ENCODE measurements around the gene PITX2.

The PITX2 gene

DNA sequence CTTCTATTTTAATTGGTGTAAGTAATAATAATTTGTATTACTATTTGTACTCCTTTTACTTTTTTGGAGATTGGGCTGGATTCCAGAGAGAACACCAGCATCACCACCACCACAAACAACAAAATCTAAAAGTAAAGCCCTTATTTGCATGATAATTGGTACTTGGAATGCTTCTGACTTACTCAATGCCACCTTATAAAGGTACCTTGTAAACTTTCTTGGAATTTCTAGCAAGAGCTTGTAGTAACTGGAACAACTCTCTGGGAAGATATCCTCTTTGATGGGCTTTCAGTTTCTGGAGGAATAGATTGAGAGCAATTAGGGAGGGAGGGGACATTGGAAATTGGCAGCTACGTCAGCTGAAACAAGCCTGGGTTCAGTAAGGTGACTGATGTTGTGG, 20.2 kb upstream of the PITX2 start:
- TF ChIP-seq EZH2 (IDR thresholded peaks at IDR 0.05; ENCODE audit: borderline replicate concordance, low read length): no peak
- TF ChIP-seq, protein P1, sequence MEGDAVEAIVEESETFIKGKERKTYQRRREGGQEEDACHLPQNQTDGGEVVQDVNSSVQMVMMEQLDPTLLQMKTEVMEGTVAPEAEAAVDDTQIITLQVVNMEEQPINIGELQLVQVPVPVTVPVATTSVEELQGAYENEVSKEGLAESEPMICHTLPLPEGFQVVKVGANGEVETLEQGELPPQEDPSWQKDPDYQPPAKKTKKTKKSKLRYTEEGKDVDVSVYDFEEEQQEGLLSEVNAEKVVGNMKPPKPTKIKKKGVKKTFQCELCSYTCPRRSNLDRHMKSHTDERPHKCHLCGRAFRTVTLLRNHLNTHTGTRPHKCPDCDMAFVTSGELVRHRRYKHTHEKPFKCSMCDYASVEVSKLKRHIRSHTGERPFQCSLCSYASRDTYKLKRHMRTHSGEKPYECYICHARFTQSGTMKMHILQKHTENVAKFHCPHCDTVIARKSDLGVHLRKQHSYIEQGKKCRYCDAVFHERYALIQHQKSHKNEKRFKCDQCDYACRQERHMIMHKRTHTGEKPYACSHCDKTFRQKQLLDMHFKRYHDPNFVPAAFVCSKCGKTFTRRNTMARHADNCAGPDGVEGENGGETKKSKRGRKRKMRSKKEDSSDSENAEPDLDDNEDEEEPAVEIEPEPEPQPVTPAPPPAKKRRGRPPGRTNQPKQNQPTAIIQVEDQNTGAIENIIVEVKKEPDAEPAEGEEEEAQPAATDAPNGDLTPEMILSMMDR (IDR thresholded peaks at IDR 0.05; ENCODE audit: low read length): no peak
- H3K9me3 ChIP-seq (ENCODE audit: low read length): 0 out of 2 replicates have a peak, but pooled peaks cover 3% of the 10 kb centered on the region
- H3K4me2 ChIP-seq (ENCODE audit: low read length): no peak overlapping the region
- H4K20me1 ChIP-seq (ENCODE audit: insufficient read depth, low read length): no peaks in the 10 kb centered on the region
- no peaks in the 10 kb centered on the region for H3K9me2 ChIP-seq (ENCODE audit: low read depth, low read length)
- no peaks in the 10 kb centered on the region for H3K36me3 ChIP-seq (ENCODE audit: insufficient read depth, low read length)
- H3K4me1 ChIP-seq (ENCODE audit: insufficient read depth, low read length, severe bottlenecking): peaks cover 4% of the 10 kb centered on the region
- H3K79me2 ChIP-seq (ENCODE audit: insufficient read depth, low read length): no peaks in the 10 kb centered on the region
- H2AFZ ChIP-seq (ENCODE audit: low read length): no peak overlapping the region
- H3K9ac ChIP-seq (ENCODE audit: low read length): no peak overlapping the region
- no peaks in the 10 kb centered on the region for H3F3A ChIP-seq (ENCODE audit: insufficient read depth, low read length)
- no peak overlapping the region for H3K4me3 ChIP-seq (ENCODE audit: low read depth, low read length, poor library complexity, severe bottlenecking)
- no peak overlapping the region for H3K27ac ChIP-seq (ENCODE audit: low read depth, low read length, poor library complexity, severe bottlenecking)
- no peaks in the 10 kb centered on the region for H3K27me3 ChIP-seq (ENCODE audit: insufficient read depth, low read length)

DNA sequence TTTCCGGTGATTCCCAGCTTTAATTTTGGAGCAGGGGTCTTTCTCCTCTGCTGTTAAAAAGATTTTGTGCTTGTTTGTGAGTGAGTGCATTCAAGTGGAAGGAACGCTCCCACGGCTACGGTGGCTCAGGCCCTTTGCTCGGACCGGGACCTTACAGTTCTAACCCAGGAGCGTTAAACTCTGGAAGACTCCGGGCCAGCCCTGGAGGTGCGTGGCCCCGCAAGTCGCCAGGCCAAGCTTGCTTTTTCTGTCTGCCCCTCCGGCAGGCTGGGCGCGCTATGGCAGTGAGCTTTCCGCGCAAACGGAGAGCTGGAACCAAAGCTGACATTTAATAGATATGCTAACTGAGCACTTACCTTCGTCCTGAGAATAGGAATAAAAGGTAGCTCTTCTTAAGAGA, 18.3 kb upstream of the PITX2 start:
- H2AFZ ChIP-seq (ENCODE audit: low read length): no peak overlapping the region
- H3K9ac ChIP-seq (ENCODE audit: low read length): no peak overlapping the region
- H4K20me1 ChIP-seq (ENCODE audit: insufficient read depth, low read length): no peaks in the 10 kb centered on the region
- no peak overlapping the region for H3K27ac ChIP-seq (ENCODE audit: low read depth, low read length, poor library complexity, severe bottlenecking)
- no peak for TF ChIP-seq EZH2 (IDR thresholded peaks at IDR 0.05; ENCODE audit: borderline replicate concordance, low read length)
- H3K4me2 ChIP-seq (ENCODE audit: low read length): no peak overlapping the region
- H3K36me3 ChIP-seq (ENCODE audit: insufficient read depth, low read length): no peaks in the 10 kb centered on the region; the same call in 1 of the 2 replicates
- no peaks in the 10 kb centered on the region for H3K27me3 ChIP-seq (ENCODE audit: insufficient read depth, low read length)
- peaks cover 4% of the 10 kb centered on the region for H3K4me1 ChIP-seq (ENCODE audit: insufficient read depth, low read length, severe bottlenecking)
- H3F3A ChIP-seq (ENCODE audit: insufficient read depth, low read length): no peaks in the 10 kb centered on the region
- 0 out of 2 replicates have a peak, but pooled peaks cover 3% of the 10 kb centered on the region for H3K9me3 ChIP-seq (ENCODE audit: low read length)
- no peaks in the 10 kb centered on the region for H3K9me2 ChIP-seq (ENCODE audit: low read depth, low read length)
- no peak overlapping the region for H3K4me3 ChIP-seq (ENCODE audit: low read depth, low read length, poor library complexity, severe bottlenecking)
- no peaks in the 10 kb centered on the region for H3K79me2 ChIP-seq (ENCODE audit: insufficient read depth, low read length)

DNA sequence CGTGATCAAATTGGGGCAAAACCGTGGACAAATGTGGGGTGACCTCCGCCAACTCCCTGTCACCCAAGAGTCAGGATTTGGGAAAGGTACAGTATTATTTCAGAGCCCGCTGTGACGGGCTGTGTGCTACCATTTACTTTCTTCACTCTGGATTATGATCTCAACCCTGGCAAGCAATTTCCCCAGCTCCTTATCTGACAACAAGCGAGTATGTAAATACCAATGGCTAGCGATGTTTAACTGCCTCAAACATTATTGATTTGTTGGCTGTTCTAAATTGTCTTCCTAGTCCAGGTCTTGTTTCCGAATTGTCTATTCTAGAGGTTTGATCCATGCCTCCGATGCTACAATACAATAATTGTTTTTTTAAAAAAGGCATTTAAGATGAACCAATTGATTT, 17.7 kb upstream of the PITX2 start:
- no peak overlapping the region for H3K4me3 ChIP-seq (ENCODE audit: low read depth, low read length, poor library complexity, severe bottlenecking)
- H3K27ac ChIP-seq (ENCODE audit: low read depth, low read length, poor library complexity, severe bottlenecking): no peak overlapping the region
- no peak overlapping the region for H3K9ac ChIP-seq (ENCODE audit: low read length)
- no peak overlapping the region for H3K4me2 ChIP-seq (ENCODE audit: low read length)
- no peaks in the 10 kb centered on the region for H3K4me1 ChIP-seq (ENCODE audit: insufficient read depth, low read length, severe bottlenecking)
- H3K79me2 ChIP-seq (ENCODE audit: insufficient read depth, low read length): no peaks in the 10 kb centered on the region
- no peaks in the 10 kb centered on the region for H3K27me3 ChIP-seq (ENCODE audit: insufficient read depth, low read length)
- no peaks in the 10 kb centered on the region for H3F3A ChIP-seq (ENCODE audit: insufficient read depth, low read length)
- no peak overlapping the region for H2AFZ ChIP-seq (ENCODE audit: low read length)
- no peaks in the 10 kb centered on the region; the same call in 1 of the 2 replicates for H3K36me3 ChIP-seq (ENCODE audit: insufficient read depth, low read length)
- no peaks in the 10 kb centered on the region for H3K9me2 ChIP-seq (ENCODE audit: low read depth, low read length)
- H4K20me1 ChIP-seq (ENCODE audit: insufficient read depth, low read length): no peaks in the 10 kb centered on the region
- 0 out of 2 replicates have a peak, but pooled peaks cover 3% of the 10 kb centered on the region for H3K9me3 ChIP-seq (ENCODE audit: low read length)
- TF ChIP-seq EZH2 (IDR thresholded peaks at IDR 0.05; ENCODE audit: borderline replicate concordance, low read length): no peak
- TF ChIP-seq, protein P1 (IDR thresholded peaks at IDR 0.05; ENCODE audit: low read length): no peak

Measured in OCI-LY1 (cell line).